GM12873 (cell line): ENCODE data around the gene CCND1.

Source experiments
- CTCF ChIP-seq: IDR thresholded peaks from 2 replicates; pipeline ENCODE4 v1.5.1; 2012; ENCODE audit warnings: low read depth, mild to moderate bottlenecking, moderate library complexity, low read length, control low read depth; ENCODE audit not compliant: insufficient read depth; ENCODE audit errors: missing control alignments

CCND1 gene

GRCh38 chr11:69642913-69643632, 2.1 kb downstream of the CCND1 start:
- TF ChIP-seq CTCF, result peak; percentile 87

GRCh38 chr11:69643646-69644045, 2.7 kb downstream of the CCND1 start:
- no peak for TF ChIP-seq CTCF

DNA sequence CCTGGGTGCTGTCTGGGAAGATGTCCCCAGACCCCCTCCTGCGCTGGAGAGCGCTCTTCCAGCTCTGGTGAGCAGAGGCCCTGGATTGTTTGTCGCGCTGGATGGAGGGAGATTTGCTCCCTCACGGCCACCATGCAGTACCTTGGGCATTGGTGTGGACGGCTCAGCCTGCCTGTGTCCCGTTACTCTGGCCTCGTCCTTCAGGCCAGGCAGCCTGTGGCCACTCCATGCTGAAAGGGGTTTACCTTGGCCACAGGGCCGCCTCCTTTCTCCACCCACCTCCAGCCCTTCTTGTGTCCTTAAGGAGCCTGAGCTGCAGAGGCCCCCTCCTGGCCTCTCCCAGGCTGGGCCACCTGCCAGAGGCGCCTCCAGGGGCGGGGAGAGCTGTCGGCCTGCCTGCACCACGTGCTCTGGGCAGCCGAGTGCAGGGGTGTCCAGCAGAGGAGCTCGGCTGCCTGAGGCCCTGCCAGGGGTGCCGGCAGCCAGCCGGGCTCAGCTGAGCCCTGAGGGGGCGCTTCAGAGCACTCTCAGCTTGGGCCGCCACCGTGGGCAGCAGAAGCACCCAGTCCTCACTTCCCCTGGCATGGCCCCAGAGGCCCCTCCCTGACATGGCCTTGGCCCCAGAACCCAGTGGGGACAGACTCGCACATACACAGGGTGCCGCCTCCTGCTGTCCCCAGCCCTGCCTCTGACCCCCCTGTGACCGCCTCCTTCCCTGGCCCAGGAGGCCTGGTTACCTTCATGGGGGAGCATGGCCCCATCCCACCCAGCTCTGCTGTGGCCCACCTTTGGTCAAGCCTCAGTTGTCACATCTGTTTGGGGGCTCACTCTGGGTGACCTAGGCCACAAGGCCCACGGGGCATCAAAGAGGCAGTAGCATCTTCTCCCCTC, 3.4 kb downstream of the CCND1 start:
- TF ChIP-seq CTCF, result no peak

DNA sequence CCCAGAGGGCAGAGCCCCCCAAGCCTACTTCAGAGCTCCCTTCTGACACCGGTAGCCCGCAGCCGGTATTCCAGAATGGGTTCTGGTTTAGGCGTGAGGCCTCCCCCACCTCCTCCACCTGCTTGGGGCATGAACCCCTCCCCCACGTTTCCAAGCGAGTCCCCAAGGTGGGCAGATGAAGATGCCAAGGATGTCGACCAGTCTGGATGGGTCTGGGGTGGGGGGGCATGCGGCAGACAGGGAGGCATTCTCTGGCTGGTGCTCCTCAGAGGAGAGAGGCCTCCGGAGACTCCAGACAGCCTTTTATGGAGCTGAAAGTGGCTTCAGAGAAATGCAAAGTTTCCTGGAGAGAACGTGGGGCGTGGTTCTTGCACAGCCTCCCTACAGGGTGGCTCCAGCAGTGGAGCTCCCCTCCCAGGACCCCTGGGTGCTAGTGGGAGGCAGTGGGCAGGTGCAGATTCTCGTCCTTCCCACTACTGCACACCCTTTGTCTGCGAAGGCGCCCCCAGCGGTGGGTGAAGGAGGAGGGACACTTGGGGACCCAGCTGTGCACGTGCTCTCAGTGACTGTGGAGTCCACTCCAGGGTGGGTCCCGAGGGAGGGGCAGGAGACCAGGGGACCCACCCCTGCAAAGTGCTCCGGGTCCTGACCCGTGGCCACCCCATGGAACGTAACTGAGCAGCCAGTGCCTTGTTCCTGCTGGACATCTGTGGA, 4.2 kb downstream of the CCND1 start:
- no peak for TF ChIP-seq CTCF

- TF ChIP-seq CTCF, result no peak
Observed at GRCh38 chr11:69645801-69646492, 5.0 kb downstream of the CCND1 start.

DNA sequence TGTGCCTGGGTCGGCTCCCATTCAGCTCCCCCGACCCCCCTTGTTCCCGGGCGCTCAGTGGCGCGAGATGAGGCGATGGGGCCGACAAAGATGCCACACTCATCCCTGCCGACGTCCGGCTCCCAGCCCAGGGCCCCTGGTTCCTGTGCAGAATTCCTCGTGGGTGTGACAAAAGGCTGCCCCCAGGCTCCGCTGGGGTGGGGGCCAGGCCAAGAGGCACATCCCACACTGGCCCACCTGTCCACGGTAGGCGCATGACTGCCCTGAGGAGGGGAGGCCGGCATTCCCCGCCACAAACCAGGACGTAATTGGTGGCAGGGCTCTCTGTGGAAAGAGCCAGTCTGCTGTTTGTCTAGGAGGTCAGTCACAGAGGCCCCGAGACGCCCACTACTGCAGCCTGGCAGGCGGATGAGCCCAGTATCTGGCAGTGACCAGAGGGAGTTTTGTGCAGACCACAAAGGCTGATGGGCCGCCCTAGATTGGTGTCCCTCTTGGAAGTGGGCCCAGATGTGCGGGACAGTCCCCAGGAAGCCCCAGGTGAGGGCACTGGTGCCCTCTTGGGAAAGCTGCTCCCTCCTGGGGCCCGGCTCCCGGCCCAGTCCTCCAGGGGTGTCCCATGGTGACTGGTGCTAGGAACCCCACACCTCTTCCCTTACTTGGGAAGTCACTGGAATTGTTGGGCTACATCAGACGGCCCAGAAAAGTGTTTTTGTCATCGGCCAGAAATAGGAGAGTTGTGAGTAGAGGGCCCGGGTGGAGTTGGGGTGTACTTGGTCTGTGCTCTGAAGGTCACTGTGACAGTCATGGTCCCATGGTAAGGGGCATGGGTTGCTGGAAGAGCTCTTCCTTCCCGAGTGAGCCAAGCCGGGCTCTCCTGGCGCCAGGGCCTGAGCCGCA, 5.8 kb downstream of the CCND1 start:
- no peak for TF ChIP-seq CTCF
